GM21786 (cell line): ENCODE data around the gene TRPV2.

Source experiments
- ATAC-seq: cut with Tn5 transposase; IDR thresholded peaks from one replicate; pipeline ENCODE4 v1.9.1; 2021; ENCODE audit not compliant: unreplicated experiment

Gene TRPV2

GRCh38 chr17:16473044-16474011 lies 58.0 kb downstream of the TRPV2 start:
- ATAC-seq = no peak

GRCh38 chr17:16474012-16474725 lies 58.8 kb downstream of the TRPV2 start:
- ATAC-seq = no peak

GRCh38 chr17:16475179-16475704 lies 59.9 kb downstream of the TRPV2 start:
- no peak for ATAC-seq

- ATAC-seq = no peak
These were observed 61.9 kb downstream of the TRPV2 start for GRCh38 chr17:16477255-16477654.

- ATAC-seq = no peak
These were observed 62.3 kb downstream of the TRPV2 start for GRCh38 chr17:16477666-16478065.

GRCh38 chr17:16478649-16479048 lies 63.3 kb downstream of the TRPV2 start:
- ATAC-seq = no peak

GRCh38 chr17:16479264-16479663 lies 63.9 kb downstream of the TRPV2 start:
- no peak for ATAC-seq

GRCh38 chr17:16480995-16481394 lies 65.6 kb downstream of the TRPV2 start:
- ATAC-seq = no peak

GRCh38 chr17:16482253-16482652 lies 66.9 kb downstream of the TRPV2 start:
- ATAC-seq = no peak

GRCh38 chr17:16483021-16483645 lies 67.8 kb downstream of the TRPV2 start:
- no peak for ATAC-seq

GRCh38 chr17:16484445-16485175 lies 69.2 kb downstream of the TRPV2 start:
- ATAC-seq = no peak
